H1 (cell line): ENCODE measurements around the gene CSTF2T. TPM values are rescaled to one million over a fixed set of nuclear protein-coding genes. Genes with fewer than 3 reads are reported as not detected.

Experiments
- CTCF ChIA-PET: fragments of 300-600 bp; sonication (Branson Sonifier 250); formaldehyde crosslinking; loops from one replicate; lab custom pipeline; 2021; ENCODE audit not compliant: partially characterized antibody; lab: Charles Lee
- POLR2A ChIA-PET: fragments of 300-600 bp; sonication (Branson Sonifier 250); formaldehyde crosslinking; loops from one replicate; lab custom pipeline; 2021; ENCODE audit warnings: inconsistent platforms; ENCODE audit not compliant: partially characterized antibody; lab: Charles Lee
- DNase-seq, 2 experiments: peaks; one replicate each; pipeline versions ENCODE4 v3.0.0 to v3.0.0-alpha.2; 2010 to 2022; ENCODE audit warnings: low spot score in 2 of 2, low read depth in 1 of 2, mixed read lengths in 1 of 2
- FAIRE-seq: peaks from 2 replicates; lab custom pipeline; 2011; peaks lifted over from hg19 to GRCh38; lab: Jason Lieb, UNC
- H2AFZ ChIP-seq: 2 replicates; pipeline ENCODE4 v1.8.1; 2012; ENCODE audit warnings: low read length, inconsistent platforms
- H2AK5ac ChIP-seq: 2 replicates; pipeline ENCODE4 v1.6.1; 2013; ENCODE audit warnings: low read depth, low read length
- H2BK120ac ChIP-seq: replicated peaks from 2 replicates; pipeline ENCODE3; 2013; ENCODE audit warnings: low read depth, low read length, inconsistent platforms
- H2BK12ac ChIP-seq: 2 replicates; pipeline ENCODE4 v1.6.1; 2013; ENCODE audit warnings: low read depth, low read length
- H2BK15ac ChIP-seq: 2 replicates; pipeline ENCODE4 v1.6.1; 2013; ENCODE audit warnings: low read length
- H2BK20ac ChIP-seq: 2 replicates; pipeline ENCODE4 v1.6.1; 2013; ENCODE audit warnings: low read length
- H2BK5ac ChIP-seq: 2 replicates; pipeline ENCODE4 v1.6.1; 2013; ENCODE audit warnings: low read depth, low read length
- H3K14ac ChIP-seq: 2 replicates; pipeline ENCODE4 v1.6.1; 2013; ENCODE audit warnings: inconsistent platforms; ENCODE audit not compliant: insufficient read length
- H3K18ac ChIP-seq: 2 replicates; pipeline ENCODE4 v1.6.1; 2013; ENCODE audit warnings: low read length; ENCODE audit errors: extremely low read depth
- H3K23ac ChIP-seq: 2 replicates; pipeline ENCODE4 v1.6.1; 2013; ENCODE audit warnings: inconsistent platforms; ENCODE audit not compliant: insufficient read length
- H3K23me2 ChIP-seq: 2 replicates; pipeline ENCODE4 v1.6.1; 2013; ENCODE audit warnings: low read depth, low read length
- H3K27ac ChIP-seq: 2 replicates; pipeline ENCODE4 v1.6.1; 2011; ENCODE audit warnings: low read depth, low read length, inconsistent platforms
- H3K27me3 ChIP-seq, 4 experiments: replicated peaks in 1 of 4; 1 replicate in 1 of 4; 2 replicates in 3 of 4; pipeline versions ENCODE4 v1.6.1 to v1.8.1; 2011 to 2013; ENCODE audit warnings: low read length in 3 of 4, mild to moderate bottlenecking in 3 of 4, inconsistent platforms in 2 of 4, mixed read lengths in 2 of 4, moderate library complexity in 1 of 4; ENCODE audit not compliant: control insufficient read depth in 3 of 4, insufficient read depth in 3 of 4; ENCODE audit errors: extremely low read depth in 1 of 4
- H3K36me3 ChIP-seq, 4 experiments: 2 replicates each; pipeline versions ENCODE4 v1.6.1 to v1.8.1; 2011 to 2013; ENCODE audit warnings: mild to moderate bottlenecking in 4 of 4, low read length in 3 of 4, moderate library complexity in 2 of 4, control low read depth in 1 of 4, inconsistent platforms in 1 of 4; ENCODE audit not compliant: insufficient read depth in 4 of 4, control insufficient read depth in 2 of 4
- H3K4ac ChIP-seq: replicated peaks from 2 replicates; pipeline ENCODE3; 2013; ENCODE audit warnings: low read length, low read depth, mixed read lengths, inconsistent platforms; ENCODE audit not compliant: insufficient read length
- H3K4me1 ChIP-seq, 4 experiments: replicated peaks in 1 of 4; 1 replicate in 1 of 4; 2 replicates in 3 of 4; pipeline versions ENCODE4 v1.6.1 to v1.8.1; 2011 to 2013; ENCODE audit warnings: low read length in 3 of 4, inconsistent platforms in 2 of 4, mixed read lengths in 1 of 4; ENCODE audit not compliant: insufficient read depth in 4 of 4, control insufficient read depth in 3 of 4
- H3K4me2 ChIP-seq, 2 experiments: 2 replicates each; pipeline versions ENCODE4 v1.6.1 to v1.8.1; 2011 to 2013; ENCODE audit warnings: low read depth in 2 of 2, low read length in 2 of 2, control low read depth in 1 of 2, inconsistent platforms in 1 of 2, mild to moderate bottlenecking in 1 of 2; ENCODE audit not compliant: insufficient read depth in 1 of 2
- H3K4me3 ChIP-seq, 4 experiments: fragments of 200-600, 300-600 bp in 1 of 4; sonication (generic), shearing (Covaris generic), sonication (Bioruptor Twin) in 1 of 4; 2 replicates each; pipeline versions ENCODE4 v1.5.1 to v1.8.1; 2011 to 2016; ENCODE audit warnings: low read length in 4 of 4, low read depth in 3 of 4, control low read depth in 2 of 4, inconsistent platforms in 2 of 4, mild to moderate bottlenecking in 2 of 4, mixed read lengths in 1 of 4, moderate library complexity in 1 of 4; ENCODE audit not compliant: insufficient read depth in 2 of 4; ENCODE audit errors: extremely low read depth in 1 of 4
- H3K56ac ChIP-seq: replicated peaks from 2 replicates; pipeline ENCODE3; 2013; ENCODE audit warnings: low read depth, mild to moderate bottlenecking, mixed read lengths, low read length, inconsistent platforms; ENCODE audit not compliant: insufficient read length
- H3K79me1 ChIP-seq: 2 replicates; pipeline ENCODE4 v1.6.1; 2013; ENCODE audit warnings: low read depth, low read length, control low read depth
- H3K79me2 ChIP-seq, 2 experiments: 2 replicates each; pipeline versions ENCODE4 v1.6.1 to v1.8.1; 2012 to 2013; ENCODE audit warnings: low read length in 2 of 2, mild to moderate bottlenecking in 2 of 2, inconsistent platforms in 1 of 2; ENCODE audit not compliant: insufficient read depth in 2 of 2, control insufficient read depth in 1 of 2
- H3K9ac ChIP-seq, 4 experiments: replicated peaks in 1 of 4; 1 replicate in 1 of 4; 2 replicates in 3 of 4; pipeline versions ENCODE4 v1.6.1 to v1.8.1; 2011 to 2013; ENCODE audit warnings: low read depth in 3 of 4, low read length in 3 of 4, control low read depth in 2 of 4, mild to moderate bottlenecking in 2 of 4, moderate library complexity in 2 of 4, inconsistent platforms in 1 of 4; ENCODE audit errors: extremely low read depth in 1 of 4
- H3K9me3 ChIP-seq, 2 experiments: 2 replicates each; pipeline versions ENCODE4 v1.6.1 to v1.8.1; 2012 to 2013; ENCODE audit warnings: mild to moderate bottlenecking in 2 of 2, moderate library complexity in 2 of 2, control low read depth in 1 of 2, inconsistent platforms in 1 of 2, low read depth in 1 of 2, low read length in 1 of 2, mixed read lengths in 1 of 2; ENCODE audit not compliant: insufficient read depth in 2 of 2
- H4K20me1 ChIP-seq, 2 experiments: replicated peaks in 1 of 2; 2 replicates each; pipeline versions ENCODE3 to v1.8.1; 2011 to 2013; ENCODE audit warnings: inconsistent platforms in 2 of 2, low read length in 2 of 2, mild to moderate bottlenecking in 1 of 2; ENCODE audit not compliant: insufficient read depth in 2 of 2, control insufficient read depth in 1 of 2
- H4K5ac ChIP-seq: 2 replicates; pipeline ENCODE4 v1.6.1; 2013; ENCODE audit warnings: low read length, low read depth, mixed read lengths, inconsistent platforms; ENCODE audit not compliant: insufficient read length
- H4K8ac ChIP-seq: 2 replicates; pipeline ENCODE4 v1.8.0; 2013; ENCODE audit warnings: mild to moderate bottlenecking, moderate library complexity, low read length, inconsistent platforms; ENCODE audit not compliant: insufficient read depth; ENCODE audit errors: extremely low read depth
- H4K91ac ChIP-seq: replicated peaks from 2 replicates; pipeline ENCODE3; 2013; ENCODE audit warnings: low read length, mixed read lengths, inconsistent platforms; ENCODE audit not compliant: insufficient read length
- GTF2F1 ChIP-seq: IDR thresholded peaks from 2 replicates; pipeline ENCODE4 v1.6.1; 2012; ENCODE audit warnings: low read depth, low read length, improper control_type of control experiment, borderline replicate concordance
- JUN ChIP-seq: IDR thresholded peaks from 2 replicates; pipeline ENCODE4 v1.6.1; 2011; ENCODE audit warnings: low read depth, mild to moderate bottlenecking, improper control_type of control experiment, low read length
- KDM4A ChIP-seq: IDR thresholded peaks from one replicate; pipeline ENCODE4 v1.7.1; 2012; ENCODE audit warnings: low read depth, mild to moderate bottlenecking, moderate library complexity, low read length, inconsistent platforms; ENCODE audit not compliant: severe bottlenecking
- NANOG ChIP-seq: IDR thresholded peaks from 2 replicates; pipeline ENCODE4 v1.6.1; 2011; ENCODE audit warnings: low read length, low read depth, mild to moderate bottlenecking, inconsistent platforms; ENCODE audit not compliant: insufficient read depth, poor library complexity, severe bottlenecking
- POLR2AphosphoS5 ChIP-seq: IDR thresholded peaks from 2 replicates; pipeline ENCODE4 v1.6.1; 2011; ENCODE audit warnings: low read depth, low read length
- RAD21 ChIP-seq, 2 experiments: IDR thresholded peaks in 1 of 2; conservative IDR thresholded peaks in 1 of 2; 2 replicates each; pipeline ENCODE4 v1.6.1; 2011; ENCODE audit warnings: low read depth in 2 of 2, low read length in 2 of 2, improper control_type of control experiment in 1 of 2, inconsistent platforms in 1 of 2, mild to moderate bottlenecking in 1 of 2, moderate library complexity in 1 of 2
- RBBP5 ChIP-seq: IDR thresholded peaks from 2 replicates; pipeline ENCODE4 v1.7.1; 2012; ENCODE audit warnings: low read depth, mild to moderate bottlenecking, inconsistent platforms, low read length, moderate library complexity, borderline replicate concordance
- SP1 ChIP-seq: IDR thresholded peaks from 2 replicates; pipeline ENCODE4 v1.6.1; 2011; ENCODE audit warnings: low read depth, low read length
- YY1 ChIP-seq: IDR thresholded peaks from 2 replicates; pipeline ENCODE4 v1.6.1; 2011; ENCODE audit warnings: low read depth, mild to moderate bottlenecking, low read length
- ZNF274 ChIP-seq: IDR thresholded peaks from 2 replicates; pipeline ENCODE4 v1.7.0; 2012; ENCODE audit warnings: low read length, borderline replicate concordance; ENCODE audit errors: extremely low read depth
- WGBS, 2 experiments: shearing (Covaris generic) in 1 of 2; methylation state at CpG; one replicate each; pipeline versions ENCODE4 v1.1.6 to v1.1.7; 2013 to 2015; ENCODE audit warnings: low lambda C conversion rate in 2 of 2, mixed read lengths in 2 of 2, inconsistent platforms in 1 of 2, low coverage in 1 of 2, missing lambda C conversion rate in 1 of 2; ENCODE audit not compliant: insufficient replicate concordance in 2 of 2, insufficient coverage in 1 of 2, insufficient read length in 1 of 2; ENCODE audit errors: extremely low coverage in 1 of 2, missing lambda C conversion rate in 1 of 2; 5-methylcytosine and 5-hydroxymethylcytosine counted together
- polyA plus RNA-seq, 7 experiments: library from polyadenylated mRNA; depleted of rRNA in 3 of 7; stranded (reverse) in 5 of 7; unstranded in 2 of 7; fragments of >200 nt in 5 of 7; fragments of 200-250 nt in 2 of 7; gene quantifications; 1 replicate in 5 of 7; 2 replicates in 1 of 7; 4 replicates in 1 of 7; pipeline versions ENCODE4 v1.2.1 to v1.2.3, GENCODE V29; 2011 to 2013; ENCODE audit warnings: missing spikeins in 2 of 7, mixed read lengths in 2 of 7
- total RNA-seq: library from RNA; stranded (reverse); fragmentation: NEBNext Ultra II Directional; extraction: Animal tissue kit (Norgen Biotek cat#: 25700); gene quantifications from 2 replicates; pipeline ENCODE4 v1.2.1, GENCODE V29; 2021

The CSTF2T gene
- total and polyA plus RNA-seq, 2 of the 8 experiments (the other 6 are each of a cell fraction or from before 2014, with no cell fraction given): 9.4 to 32.4 TPM

- no peak overlapping the region for H3K9ac ChIP-seq
- no peak overlapping the region for H4K5ac ChIP-seq
- CTCF ChIA-PET: no interaction called here
- TF ChIP-seq YY1 (no peak), POLR2AphosphoS5 (no peak), ZNF274 (no peak), GTF2F1 (no peak), RBBP5 (no peak), SP1 (no peak), JUN (no peak), KDM4A (no peak), NANOG (no peak), RAD21 (IDR thresholded peaks at IDR 0.05 in 1 of 2, conservative IDR thresholded peaks at IDR 0.05 in 1 of 2; ENCODE audit: low read depth in 2 of 2, low read length in 2 of 2) (no peak)
These were observed 19.6 kb downstream of the CSTF2T start for GRCh38 chr10:51679841-51680240.

More at GRCh38 chr10:51679841-51680240, 19.6 kb downstream of the CSTF2T start:
- no peak overlapping the region for H3K56ac ChIP-seq
- no peak overlapping the region for H4K8ac ChIP-seq
- no peak overlapping the region for H3K14ac ChIP-seq
- H3K4ac ChIP-seq: no peak overlapping the region
- H3K4me1 ChIP-seq: peaks cover 0 to 2% (median 0%) of the 10 kb centered on the region in 4 experiments; a peak in 1 of 7 replicates
- H3K79me2 ChIP-seq: no peaks in the 10 kb centered on the region
- no peak overlapping the region for H4K91ac ChIP-seq
- no peak overlapping the region for H2BK12ac ChIP-seq
- H3K27ac ChIP-seq: no peak overlapping the region
- H2AK5ac ChIP-seq: no peak overlapping the region
- no peak overlapping the region for H2BK20ac ChIP-seq
- no peak overlapping the region; the same call in 1 of the 2 replicates for H3K18ac ChIP-seq
- no peak overlapping the region for H2BK120ac ChIP-seq
- no peak overlapping the region for H3K23ac ChIP-seq
- no peak overlapping the region for H3K4me2 ChIP-seq
- no peaks in the 10 kb centered on the region for H3K36me3 ChIP-seq
- no peak overlapping the region for H2BK5ac ChIP-seq
- no peak for FAIRE-seq
- POLR2A ChIA-PET: no interaction called here
- H3K27me3 ChIP-seq: no peaks in the 10 kb centered on the region
- H3K23me2 ChIP-seq: no peaks in the 10 kb centered on the region
- no peaks in the 10 kb centered on the region for H3K9me3 ChIP-seq
- H2AFZ ChIP-seq: no peak overlapping the region
- no peaks in the 10 kb centered on the region for H4K20me1 ChIP-seq
- WGBS, 2 experiments: 90% methylated on average over 6 of the region's 6 CpGs; no CpG with 5 or more reads in 1 of the 2 experiments
- H2BK15ac ChIP-seq: no peak overlapping the region
- H3K4me3 ChIP-seq: no peak overlapping the region
- DNase-seq: no peak
- no peaks in the 10 kb centered on the region for H3K79me1 ChIP-seq
